Measurements from ENCODE around the gene ATF2.
"Not testable (repeated sequence)": the region's sequence is repeated elsewhere in the genome, so short reads cannot be mapped to it uniquely, and the experiment has no call there.

ATF2 gene

GRCh38 chr2:175158894-175159293, 9.1 kb downstream of the ATF2 start:
- DNase-seq, result no peak

GRCh38 chr2:175156534-175156933, 11.5 kb downstream of the ATF2 start:
- DNase-seq, result no peak

GRCh38 chr2:175154661-175155082, 13.3 kb downstream of the ATF2 start:
- no peak for DNase-seq

GRCh38 chr2:175152242-175152641, 15.8 kb downstream of the ATF2 start:
- DNase-seq, result no peak

GRCh38 chr2:175151791-175152190, 16.2 kb downstream of the ATF2 start:
- no peak for DNase-seq

- no peak for DNase-seq
Measured at GRCh38 chr2:175147186-175147585, 20.8 kb downstream of the ATF2 start.

- no peak for DNase-seq
Measured at GRCh38 chr2:175143678-175144077, 24.3 kb downstream of the ATF2 start.

GRCh38 chr2:175143191-175143590, 24.8 kb downstream of the ATF2 start:
- no peak for DNase-seq

- no peak for DNase-seq
Measured at GRCh38 chr2:175140332-175140731, 27.7 kb downstream of the ATF2 start.

GRCh38 chr2:175137793-175138192, 30.2 kb downstream of the ATF2 start:
- no peak for DNase-seq

GRCh38 chr2:175136334-175137215, 31.4 kb downstream of the ATF2 start:
- DNase-seq, result no peak

GRCh38 chr2:175135862-175136261, 32.1 kb downstream of the ATF2 start:
- no peak for DNase-seq

- DNase-seq, result no peak
Measured at GRCh38 chr2:175135177-175135576, 32.8 kb downstream of the ATF2 start.

GRCh38 chr2:175131252-175131651, 36.8 kb downstream of the ATF2 start:
- no peak for DNase-seq

GRCh38 chr2:175126661-175127060, 41.3 kb downstream of the ATF2 start:
- DNase-seq, result no peak

- no peak for DNase-seq
Measured at GRCh38 chr2:175123254-175123653, 44.7 kb downstream of the ATF2 start.

GRCh38 chr2:175111200-175111657, 56.8 kb downstream of the ATF2 start:
- DNase-seq, result no peak

- DNase-seq, result not testable (repeated sequence)
Measured at GRCh38 chr2:175108091-175108490, 59.9 kb downstream of the ATF2 start.

- DNase-seq, result no peak
Measured at GRCh38 chr2:175107146-175107545, 60.9 kb downstream of the ATF2 start.

GRCh38 chr2:175103191-175103590, 64.8 kb downstream of the ATF2 start:
- no peak for DNase-seq

GRCh38 chr2:175101514-175101913, 66.5 kb downstream of the ATF2 start:
- DNase-seq, result no peak

GRCh38 chr2:175097297-175097696, 70.7 kb downstream of the ATF2 start:
- DNase-seq, result no peak

- DNase-seq, result not testable (repeated sequence)
Measured at GRCh38 chr2:175084117-175084516, 83.9 kb downstream of the ATF2 start.

GRCh38 chr2:175080479-175080878, 87.5 kb downstream of the ATF2 start:
- DNase-seq, result no peak

GRCh38 chr2:175076272-175076671, 91.7 kb downstream of the ATF2 start:
- no peak for DNase-seq
